ENCODE data around the gene LARP4B.

DNA sequence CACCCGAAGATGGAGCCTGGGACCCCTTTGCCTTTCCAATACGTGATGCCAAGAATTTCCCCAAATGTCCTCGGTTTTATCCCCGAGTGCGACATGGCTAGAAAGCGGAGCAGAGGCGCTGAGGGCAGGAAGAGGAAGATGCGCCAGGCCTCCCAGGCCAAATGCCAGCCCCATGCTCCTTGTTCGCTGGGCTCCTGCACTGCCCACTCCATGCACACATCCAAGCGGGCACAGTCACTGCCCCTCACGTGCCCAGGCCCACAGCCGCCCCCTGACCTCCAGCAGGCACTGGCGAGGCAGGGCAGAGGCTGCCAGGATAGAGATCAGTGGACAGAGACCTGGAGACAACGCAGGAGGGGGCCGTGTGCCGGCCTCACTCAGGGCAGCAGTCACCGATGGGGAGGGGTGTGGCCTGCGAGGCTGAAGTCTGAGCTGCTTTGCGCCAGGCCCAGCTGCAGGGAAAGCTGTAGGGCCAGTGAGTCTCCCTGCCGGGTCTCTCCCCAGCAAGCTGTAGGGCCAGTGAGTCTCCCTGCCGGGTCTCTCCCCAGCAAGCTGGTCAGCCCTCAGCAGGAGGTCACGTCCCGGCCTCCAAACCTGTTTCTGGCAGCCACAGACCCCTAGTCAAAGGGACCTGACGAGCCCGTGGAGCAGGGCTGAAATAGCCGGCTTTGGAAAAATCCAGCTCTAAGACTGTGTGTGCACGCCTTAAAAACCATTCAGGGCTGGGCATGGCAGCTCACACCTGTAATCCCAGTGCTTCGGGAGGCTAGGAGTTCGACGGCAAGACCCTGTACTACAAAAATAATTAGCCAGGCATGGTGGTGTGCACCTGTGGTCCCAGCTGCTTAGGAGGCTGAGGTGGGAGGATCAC lies 141.4 kb downstream of the LARP4B start:
- TF ChIP-seq, protein P1, sequence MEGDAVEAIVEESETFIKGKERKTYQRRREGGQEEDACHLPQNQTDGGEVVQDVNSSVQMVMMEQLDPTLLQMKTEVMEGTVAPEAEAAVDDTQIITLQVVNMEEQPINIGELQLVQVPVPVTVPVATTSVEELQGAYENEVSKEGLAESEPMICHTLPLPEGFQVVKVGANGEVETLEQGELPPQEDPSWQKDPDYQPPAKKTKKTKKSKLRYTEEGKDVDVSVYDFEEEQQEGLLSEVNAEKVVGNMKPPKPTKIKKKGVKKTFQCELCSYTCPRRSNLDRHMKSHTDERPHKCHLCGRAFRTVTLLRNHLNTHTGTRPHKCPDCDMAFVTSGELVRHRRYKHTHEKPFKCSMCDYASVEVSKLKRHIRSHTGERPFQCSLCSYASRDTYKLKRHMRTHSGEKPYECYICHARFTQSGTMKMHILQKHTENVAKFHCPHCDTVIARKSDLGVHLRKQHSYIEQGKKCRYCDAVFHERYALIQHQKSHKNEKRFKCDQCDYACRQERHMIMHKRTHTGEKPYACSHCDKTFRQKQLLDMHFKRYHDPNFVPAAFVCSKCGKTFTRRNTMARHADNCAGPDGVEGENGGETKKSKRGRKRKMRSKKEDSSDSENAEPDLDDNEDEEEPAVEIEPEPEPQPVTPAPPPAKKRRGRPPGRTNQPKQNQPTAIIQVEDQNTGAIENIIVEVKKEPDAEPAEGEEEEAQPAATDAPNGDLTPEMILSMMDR (IDR thresholded peaks at IDR 0.05; ENCODE audit: poor library complexity, severe bottlenecking) = no peak
- TF ChIP-seq EP300 (conservative IDR thresholded peaks at IDR 0.05; ENCODE audit: poor library complexity, severe bottlenecking) (no peak), POLR2AphosphoS5 (IDR thresholded peaks at IDR 0.05) (no peak), RAD21 (conservative IDR thresholded peaks at IDR 0.05) (no peak), TAF1 (IDR thresholded peaks at IDR 0.05; ENCODE audit: low read depth) (no peak), EZH2 (IDR thresholded peaks at IDR 0.05; ENCODE audit: borderline replicate concordance, insufficient read depth, low read length, poor library complexity, severe bottlenecking) (no peak)
- TF ChIP-seq, protein P2, sequence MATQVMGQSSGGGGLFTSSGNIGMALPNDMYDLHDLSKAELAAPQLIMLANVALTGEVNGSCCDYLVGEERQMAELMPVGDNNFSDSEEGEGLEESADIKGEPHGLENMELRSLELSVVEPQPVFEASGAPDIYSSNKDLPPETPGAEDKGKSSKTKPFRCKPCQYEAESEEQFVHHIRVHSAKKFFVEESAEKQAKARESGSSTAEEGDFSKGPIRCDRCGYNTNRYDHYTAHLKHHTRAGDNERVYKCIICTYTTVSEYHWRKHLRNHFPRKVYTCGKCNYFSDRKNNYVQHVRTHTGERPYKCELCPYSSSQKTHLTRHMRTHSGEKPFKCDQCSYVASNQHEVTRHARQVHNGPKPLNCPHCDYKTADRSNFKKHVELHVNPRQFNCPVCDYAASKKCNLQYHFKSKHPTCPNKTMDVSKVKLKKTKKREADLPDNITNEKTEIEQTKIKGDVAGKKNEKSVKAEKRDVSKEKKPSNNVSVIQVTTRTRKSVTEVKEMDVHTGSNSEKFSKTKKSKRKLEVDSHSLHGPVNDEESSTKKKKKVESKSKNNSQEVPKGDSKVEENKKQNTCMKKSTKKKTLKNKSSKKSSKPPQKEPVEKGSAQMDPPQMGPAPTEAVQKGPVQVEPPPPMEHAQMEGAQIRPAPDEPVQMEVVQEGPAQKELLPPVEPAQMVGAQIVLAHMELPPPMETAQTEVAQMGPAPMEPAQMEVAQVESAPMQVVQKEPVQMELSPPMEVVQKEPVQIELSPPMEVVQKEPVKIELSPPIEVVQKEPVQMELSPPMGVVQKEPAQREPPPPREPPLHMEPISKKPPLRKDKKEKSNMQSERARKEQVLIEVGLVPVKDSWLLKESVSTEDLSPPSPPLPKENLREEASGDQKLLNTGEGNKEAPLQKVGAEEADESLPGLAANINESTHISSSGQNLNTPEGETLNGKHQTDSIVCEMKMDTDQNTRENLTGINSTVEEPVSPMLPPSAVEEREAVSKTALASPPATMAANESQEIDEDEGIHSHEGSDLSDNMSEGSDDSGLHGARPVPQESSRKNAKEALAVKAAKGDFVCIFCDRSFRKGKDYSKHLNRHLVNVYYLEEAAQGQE (IDR thresholded peaks at IDR 0.05; ENCODE audit: borderline replicate concordance) = no peak
